ENCODE data around the gene FGF4. TPM values are rescaled to one million over a fixed set of nuclear protein-coding genes. Genes with fewer than 3 reads are reported as not detected.

FGF4 gene
- total and polyA plus RNA-seq, 10 of the 15 experiments (the other 5 are each of a cell fraction or from before 2014, with no cell fraction given), result not detected

DNA sequence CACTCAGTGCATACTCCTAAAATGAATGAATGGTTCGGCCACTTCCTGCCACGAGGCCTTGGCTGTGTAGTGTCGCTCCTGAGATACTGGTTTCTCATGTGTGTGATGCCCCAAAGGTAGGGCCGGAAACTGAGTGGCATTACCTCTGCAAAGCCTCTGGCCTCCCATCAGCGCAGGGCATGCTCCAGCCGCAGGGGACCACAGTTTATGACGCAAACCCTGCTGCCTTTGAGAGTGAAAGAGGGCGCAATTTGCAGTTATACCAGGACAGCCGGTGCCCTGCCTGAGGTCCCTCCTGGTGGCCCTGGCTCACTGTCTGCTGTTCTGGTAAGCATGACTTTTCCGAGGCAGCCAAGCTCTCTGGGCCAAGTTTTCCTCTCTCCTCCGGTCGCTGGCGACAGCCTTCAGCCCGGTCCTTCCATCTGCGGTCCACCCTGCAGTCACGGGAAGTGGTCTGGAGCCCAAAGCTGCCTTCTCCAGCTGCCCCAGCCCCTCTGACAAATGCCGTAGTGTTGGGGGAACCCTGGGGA, 46.4 kb upstream of the FGF4 start:
- ChIA-PET POLR2A (no interaction called here), RAD21 (ENCODE audit: unreplicated experiment) (no interaction called here), CTCF (no interaction called here), SMC1A (ENCODE audit: uncharacterized antibody, unreplicated experiment) (no interaction called here)
- Histone ChIP-seq H3K4me1 (ENCODE audit: control insufficient read depth, insufficient read depth, low read length) (no peaks in the 10 kb centered on the region), H3K4me3 (no peak overlapping the region), H3K79me2 (ENCODE audit: control insufficient read depth, insufficient read depth, low read length) (no peaks in the 10 kb centered on the region), H3K4me2 (ENCODE audit: control insufficient read depth, insufficient read depth) (no peak overlapping the region), H2AFZ (ENCODE audit: control insufficient read depth, low read depth, low read length) (no peak overlapping the region), H3K9ac (ENCODE audit: control insufficient read depth, insufficient read depth, low read length) (no peak overlapping the region), H3K27ac (ENCODE audit: control insufficient read depth, insufficient read depth) (no peak overlapping the region), H3K36me3 (ENCODE audit: control insufficient read depth in 2 of 2, insufficient read depth in 2 of 2, low read length in 1 of 2) (no peaks in the 10 kb centered on the region), H3K9me3 (replicated peaks; ENCODE audit: control insufficient read depth, insufficient read depth, low read length) (no peaks in the 10 kb centered on the region), H3K27me3 (replicated peaks in 1 of 2; ENCODE audit: control insufficient read depth in 2 of 2, insufficient read depth in 2 of 2, low read length in 1 of 2) (peaks cover 5 to 8% of the 10 kb centered on the region in 2 experiments; a peak in 3 of 4 replicates), H4K20me1 (ENCODE audit: control insufficient read depth, insufficient read depth) (no peaks in the 10 kb centered on the region)
- in situ Hi-C loops (cut with MboI), result no loop called here
- FAIRE-seq, result no peak
- intact Hi-C loops (cut with micrococcal nuclease; ENCODE audit: unreplicated experiment), result no loop called here
- ATAC-seq, result no peak
- no peak for DNase-seq (ENCODE audit: low read depth, low spot score)
- TF ChIP-seq, protein P1, sequence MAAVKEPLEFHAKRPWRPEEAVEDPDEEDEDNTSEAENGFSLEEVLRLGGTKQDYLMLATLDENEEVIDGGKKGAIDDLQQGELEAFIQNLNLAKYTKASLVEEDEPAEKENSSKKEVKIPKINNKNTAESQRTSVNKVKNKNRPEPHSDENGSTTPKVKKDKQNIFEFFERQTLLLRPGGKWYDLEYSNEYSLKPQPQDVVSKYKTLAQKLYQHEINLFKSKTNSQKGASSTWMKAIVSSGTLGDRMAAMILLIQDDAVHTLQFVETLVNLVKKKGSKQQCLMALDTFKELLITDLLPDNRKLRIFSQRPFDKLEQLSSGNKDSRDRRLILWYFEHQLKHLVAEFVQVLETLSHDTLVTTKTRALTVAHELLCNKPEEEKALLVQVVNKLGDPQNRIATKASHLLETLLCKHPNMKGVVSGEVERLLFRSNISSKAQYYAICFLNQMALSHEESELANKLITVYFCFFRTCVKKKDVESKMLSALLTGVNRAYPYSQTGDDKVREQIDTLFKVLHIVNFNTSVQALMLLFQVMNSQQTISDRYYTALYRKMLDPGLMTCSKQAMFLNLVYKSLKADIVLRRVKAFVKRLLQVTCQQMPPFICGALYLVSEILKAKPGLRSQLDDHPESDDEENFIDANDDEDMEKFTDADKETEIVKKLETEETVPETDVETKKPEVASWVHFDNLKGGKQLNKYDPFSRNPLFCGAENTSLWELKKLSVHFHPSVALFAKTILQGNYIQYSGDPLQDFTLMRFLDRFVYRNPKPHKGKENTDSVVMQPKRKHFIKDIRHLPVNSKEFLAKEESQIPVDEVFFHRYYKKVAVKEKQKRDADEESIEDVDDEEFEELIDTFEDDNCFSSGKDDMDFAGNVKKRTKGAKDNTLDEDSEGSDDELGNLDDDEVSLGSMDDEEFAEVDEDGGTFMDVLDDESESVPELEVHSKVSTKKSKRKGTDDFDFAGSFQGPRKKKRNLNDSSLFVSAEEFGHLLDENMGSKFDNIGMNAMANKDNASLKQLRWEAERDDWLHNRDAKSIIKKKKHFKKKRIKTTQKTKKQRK (IDR thresholded peaks at IDR 0.05; ENCODE audit: low read depth, low read length), result no peak
- TF ChIP-seq HDAC2 (IDR thresholded peaks at IDR 0.05) (no peak), PAX5 (IDR thresholded peaks at IDR 0.05; ENCODE audit: borderline replicate concordance, low read depth, low read length) (no peak), CREB1 (IDR thresholded peaks at IDR 0.05; ENCODE audit: low read depth) (no peak), NFIC (IDR thresholded peaks at IDR 0.05; ENCODE audit: low read depth, low read length) (no peak), CBX3 (IDR thresholded peaks at IDR 0.05; ENCODE audit: borderline replicate concordance, low read depth) (no peak)
- BruUV-seq (replicated peaks), result no TSS peak
- 37% methylated on average over 17 of the region's 17 CpGs for WGBS (ENCODE audit: insufficient coverage, insufficient replicate concordance, low lambda C conversion rate, missing lambda C conversion rate)

Data from GM12878 (cell line).